K562 (cell line): ENCODE results near the gene TRMT112. TPM values are rescaled to one million over a fixed set of nuclear protein-coding genes. Genes with fewer than 3 reads are reported as not detected.
A peak's percentile ranks its signal among the peaks of the same experiment; 100 is the strongest.

ENCODE experiments used
- ARID3A ChIP-seq: IDR thresholded peaks from 2 replicates; pipeline ENCODE4 v1.6.1; 2012; ENCODE audit warnings: low read depth, low read length, improper control_type of control experiment, borderline replicate concordance
- MAX ChIP-seq: sonication (generic); formaldehyde crosslinking; IDR thresholded peaks from 2 replicates; pipeline ENCODE4 v1.9.0; 2022; ENCODE audit warnings: mild to moderate bottlenecking, missing genetic modification reagents
- PHF20 ChIP-seq: fragments of 450-650 bp; IDR thresholded peaks from 2 replicates; pipeline ENCODE4 v1.6.1; 2018; ENCODE audit not compliant: partially characterized antibody
- POLR2A ChIP-seq: fragments of 450-650 bp; conservative IDR thresholded peaks from 2 replicates; pipeline ENCODE4 v1.6.1; 2016
- SAP30 ChIP-seq: fragments of 200-600 bp; sonication (generic); IDR thresholded peaks from 2 replicates; pipeline ENCODE4 v1.6.1; 2012; ENCODE audit warnings: borderline replicate concordance, low read depth, mild to moderate bottlenecking, moderate library complexity, low read length, control low read depth, inconsistent platforms; ENCODE audit not compliant: insufficient read depth, poor library complexity, severe bottlenecking
- ZBTB26 ChIP-seq: fragments of 450-650 bp; formaldehyde crosslinking; IDR thresholded peaks from 2 replicates; pipeline ENCODE4 v1.4.0; 2022; ENCODE audit warnings: missing genetic modification characterization
- ZBTB40 ChIP-seq, 2 experiments: fragments of 450-650 bp in 1 of 2; sonication (generic) in 1 of 2; formaldehyde crosslinking in 1 of 2; IDR thresholded peaks; 2 replicates each; pipeline versions ENCODE4 v1.7.1 to v1.9.0; 2016 to 2022; ENCODE audit warnings: inconsistent platforms in 1 of 2, mild to moderate bottlenecking in 1 of 2, missing genetic modification reagents in 1 of 2
- ZMIZ1 ChIP-seq, 2 experiments: fragments of 150-350 bp in 1 of 2; IDR thresholded peaks; 2 replicates each; pipeline ENCODE4 v1.6.1; 2012 to 2016; ENCODE audit warnings: low read depth in 2 of 2, low read length in 2 of 2, mild to moderate bottlenecking in 1 of 2, moderate library complexity in 1 of 2
- polyA plus RNA-seq, 8 experiments: library from polyadenylated mRNA; depleted of rRNA in 4 of 8; stranded (reverse) in 5 of 8; unstranded in 3 of 8; fragments of >200 nt; fragmentation: Nextera tagmentation in 2 of 8; fragmentation: Illumina TruSeq in 1 of 8; extraction: Ambion mirVana in 2 of 8; extraction: Trizol in 1 of 8; gene quantifications; 2 replicates each; pipeline versions ENCODE4 v1.2.1 to v1.2.3, GENCODE V29; 2011 to 2014; ENCODE audit warnings: inconsistent platforms in 1 of 8, missing spikeins in 1 of 8
- total RNA-seq, 7 experiments: library from RNA; depleted of rRNA in 6 of 7; stranded (reverse); fragments of >200 nt in 6 of 7; fragmentation: Illumina TruSeq in 2 of 7; extraction: Trizol in 2 of 7; gene quantifications; 2 replicates each; pipeline versions ENCODE4 v1.2.1 to v1.2.3, GENCODE V29; 2011 to 2021; ENCODE audit warnings: low replicate concordance in 1 of 7

The TRMT112 gene
- total and polyA plus RNA-seq, 9 of the 15 experiments (the other 6 are each of a cell fraction or from before 2014, with no cell fraction given), result 162 to 444 (median 300) TPM

GRCh38 chr11:64305691-64306562 is 11.4 kb downstream of the TRMT112 start (continued):
- TF ChIP-seq ARID3A, result no peak
- peak; percentile 86 for TF ChIP-seq MAX (CRISPR knock-in tag)
- no peak for TF ChIP-seq ZMIZ1 (IDR thresholded peaks at IDR 0.05; ENCODE audit: low read depth in 2 of 2, low read length in 2 of 2)
- TF ChIP-seq ZBTB26, result no peak
- peak; percentile 57 for TF ChIP-seq PHF20
- peak; percentile 56 for TF ChIP-seq SAP30
- peak; percentile 60; the same call in 1 of the 2 replicates for TF ChIP-seq ZBTB40 (IDR thresholded peaks at IDR 0.05)
- TF ChIP-seq ZBTB40 (CRISPR knock-in tag; IDR thresholded peaks at IDR 0.05), result no peak
- peak; percentile 78 for TF ChIP-seq POLR2A
